DOHH2 (cell line): ENCODE results near the gene IQSEC1.

ENCODE experiments used
- H3F3A ChIP-seq: fragments of 200-600 bp; sonication (generic), shearing (Covaris generic); 2 replicates; pipeline ENCODE4 v1.6.0; 2016; ENCODE audit warnings: antibody characterized with exemption, mild to moderate bottlenecking; ENCODE audit not compliant: control insufficient read depth, insufficient read depth
- H3K27ac ChIP-seq: fragments of 200-600 bp; sonication (generic); 2 replicates; pipeline ENCODE4 v1.5.1; 2014; ENCODE audit warnings: low read depth, mild to moderate bottlenecking, low read length, moderate library complexity
- H3K27me3 ChIP-seq: fragments of 200-600 bp; sonication (generic); 2 replicates; pipeline ENCODE4 v1.6.1; 2014; ENCODE audit warnings: mild to moderate bottlenecking, low read length, mixed read lengths; ENCODE audit not compliant: control insufficient read depth
- H3K36me3 ChIP-seq: fragments of 200-600 bp; sonication (generic); 2 replicates; pipeline ENCODE4 v1.6.1; 2014; ENCODE audit warnings: mild to moderate bottlenecking, low read length, moderate library complexity, mixed read lengths; ENCODE audit not compliant: control insufficient read depth
- H3K4me1 ChIP-seq: fragments of 200-600 bp; sonication (generic); 2 replicates; pipeline ENCODE4 v1.6.1; 2014; ENCODE audit warnings: mild to moderate bottlenecking, low read length, mixed read lengths; ENCODE audit not compliant: control insufficient read depth
- H3K4me2 ChIP-seq: fragments of 200-600 bp; sonication (generic); 2 replicates; pipeline ENCODE4 v1.6.0; 2014; ENCODE audit warnings: mild to moderate bottlenecking, low read length, moderate library complexity
- H3K4me3 ChIP-seq: fragments of 200-600 bp; sonication (generic); 2 replicates; pipeline ENCODE4 v1.5.1; 2014; ENCODE audit warnings: mild to moderate bottlenecking, low read length, mixed read lengths
- H3K79me2 ChIP-seq: fragments of 200-600 bp; sonication (generic); 2 replicates; pipeline ENCODE4 v1.6.1; 2014; ENCODE audit warnings: mild to moderate bottlenecking, low read length, mixed read lengths; ENCODE audit not compliant: control insufficient read depth
- H3K9me2 ChIP-seq: fragments of 200-600 bp; sonication (generic); replicated peaks from 2 replicates; pipeline ENCODE4 v1.6.1; 2014; ENCODE audit warnings: mild to moderate bottlenecking, low read length, mixed read lengths; ENCODE audit not compliant: control insufficient read depth
- H3K9me3 ChIP-seq: fragments of 200-600 bp; sonication (generic); 2 replicates; pipeline ENCODE4 v1.6.1; 2014; ENCODE audit warnings: antibody characterized with exemption, low read length, mixed read lengths; ENCODE audit not compliant: control insufficient read depth, insufficient read depth
- H4K20me1 ChIP-seq: fragments of 200-600 bp; sonication (generic); 2 replicates; pipeline ENCODE4 v1.6.0; 2014; ENCODE audit warnings: low read depth, mild to moderate bottlenecking, antibody characterized with exemption, low read length, moderate library complexity; ENCODE audit not compliant: control insufficient read depth, insufficient read depth
- EZH2phosphoT487 ChIP-seq: fragments of 200-600 bp; sonication (generic); IDR thresholded peaks from 2 replicates; pipeline ENCODE4 v1.6.1; 2017; ENCODE audit warnings: borderline replicate concordance, mild to moderate bottlenecking, antibody characterized with exemption, low read length, moderate library complexity, mixed read lengths
- TF ChIP-seq, protein P1 (sequence below): fragments of 200-600 bp; sonication (generic); IDR thresholded peaks from one replicate; pipeline ENCODE4 v1.5.1; 2014; ENCODE audit warnings: antibody characterized with exemption, mild to moderate bottlenecking, low read depth, low read length; ENCODE audit not compliant: poor library complexity, severe bottlenecking

Gene IQSEC1

DNA sequence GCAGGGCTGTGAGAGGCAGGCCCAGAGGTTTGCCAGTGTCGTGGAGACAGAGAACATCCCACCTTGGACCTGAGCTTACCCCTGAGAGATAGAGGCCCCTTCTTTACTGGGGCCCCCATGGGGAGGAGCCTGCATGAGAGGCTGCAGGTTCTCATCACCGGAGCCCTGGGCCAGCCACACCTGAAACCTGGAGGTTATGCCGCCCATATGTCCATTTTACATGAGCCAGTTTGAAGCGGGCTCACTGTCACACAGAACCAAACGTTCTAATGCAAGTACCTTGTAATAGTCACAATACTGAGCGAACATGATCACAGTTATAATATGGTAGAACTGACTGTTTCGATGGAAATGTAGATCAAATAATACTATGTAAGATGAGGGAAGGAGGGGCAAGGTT is 6.3 kb upstream of the IQSEC1 start:
- Histone ChIP-seq H3K4me1 (peaks cover 38% of the 10 kb centered on the region), H3K9me3 (no peaks in the 10 kb centered on the region), H3K4me2 (no peak overlapping the region), H3K4me3 (no peak overlapping the region), H3K9me2 (no peaks in the 10 kb centered on the region), H3K79me2 (no peaks in the 10 kb centered on the region), H3K27ac (no peak overlapping the region), H3K27me3 (peaks cover 25% of the 10 kb centered on the region), H3K36me3 (no peaks in the 10 kb centered on the region), H3F3A (no peaks in the 10 kb centered on the region), H4K20me1 (no peaks in the 10 kb centered on the region)
- no peak for TF ChIP-seq EZH2phosphoT487
- TF ChIP-seq, protein P1, sequence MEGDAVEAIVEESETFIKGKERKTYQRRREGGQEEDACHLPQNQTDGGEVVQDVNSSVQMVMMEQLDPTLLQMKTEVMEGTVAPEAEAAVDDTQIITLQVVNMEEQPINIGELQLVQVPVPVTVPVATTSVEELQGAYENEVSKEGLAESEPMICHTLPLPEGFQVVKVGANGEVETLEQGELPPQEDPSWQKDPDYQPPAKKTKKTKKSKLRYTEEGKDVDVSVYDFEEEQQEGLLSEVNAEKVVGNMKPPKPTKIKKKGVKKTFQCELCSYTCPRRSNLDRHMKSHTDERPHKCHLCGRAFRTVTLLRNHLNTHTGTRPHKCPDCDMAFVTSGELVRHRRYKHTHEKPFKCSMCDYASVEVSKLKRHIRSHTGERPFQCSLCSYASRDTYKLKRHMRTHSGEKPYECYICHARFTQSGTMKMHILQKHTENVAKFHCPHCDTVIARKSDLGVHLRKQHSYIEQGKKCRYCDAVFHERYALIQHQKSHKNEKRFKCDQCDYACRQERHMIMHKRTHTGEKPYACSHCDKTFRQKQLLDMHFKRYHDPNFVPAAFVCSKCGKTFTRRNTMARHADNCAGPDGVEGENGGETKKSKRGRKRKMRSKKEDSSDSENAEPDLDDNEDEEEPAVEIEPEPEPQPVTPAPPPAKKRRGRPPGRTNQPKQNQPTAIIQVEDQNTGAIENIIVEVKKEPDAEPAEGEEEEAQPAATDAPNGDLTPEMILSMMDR: no peak

DNA sequence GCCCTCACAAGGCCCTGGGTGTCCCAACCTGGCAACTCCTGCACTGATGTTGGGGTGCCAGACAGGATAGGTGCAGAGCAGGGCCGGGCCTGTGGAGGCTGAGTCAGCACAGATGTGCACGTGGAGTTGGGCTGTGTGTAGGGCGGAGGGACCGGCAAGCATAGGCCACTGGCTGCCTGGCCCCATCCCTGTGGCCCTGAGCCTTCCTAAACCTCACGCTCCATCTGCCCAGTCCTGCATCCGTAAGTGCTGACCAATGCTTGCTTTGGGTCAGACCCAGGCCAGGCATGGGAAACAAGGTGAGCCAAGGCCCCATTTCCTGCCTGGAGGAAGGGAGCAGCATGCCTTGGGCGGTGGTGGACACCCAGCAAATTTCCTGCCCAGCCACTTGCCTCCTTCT is 5.8 kb upstream of the IQSEC1 start:
- no peak overlapping the region for H3K4me3 ChIP-seq
- H3K9me3 ChIP-seq: no peaks in the 10 kb centered on the region
- H3F3A ChIP-seq: no peaks in the 10 kb centered on the region
- H3K79me2 ChIP-seq: no peaks in the 10 kb centered on the region
- no peak overlapping the region for H3K27ac ChIP-seq
- no peaks in the 10 kb centered on the region for H4K20me1 ChIP-seq
- H3K4me1 ChIP-seq: peaks cover 34% of the 10 kb centered on the region
- no peak for TF ChIP-seq EZH2phosphoT487
- TF ChIP-seq, protein P1: no peak
- H3K4me2 ChIP-seq: no peak overlapping the region
- no peaks in the 10 kb centered on the region for H3K36me3 ChIP-seq
- H3K9me2 ChIP-seq: no peaks in the 10 kb centered on the region
- H3K27me3 ChIP-seq: peaks cover 30% of the 10 kb centered on the region

DNA sequence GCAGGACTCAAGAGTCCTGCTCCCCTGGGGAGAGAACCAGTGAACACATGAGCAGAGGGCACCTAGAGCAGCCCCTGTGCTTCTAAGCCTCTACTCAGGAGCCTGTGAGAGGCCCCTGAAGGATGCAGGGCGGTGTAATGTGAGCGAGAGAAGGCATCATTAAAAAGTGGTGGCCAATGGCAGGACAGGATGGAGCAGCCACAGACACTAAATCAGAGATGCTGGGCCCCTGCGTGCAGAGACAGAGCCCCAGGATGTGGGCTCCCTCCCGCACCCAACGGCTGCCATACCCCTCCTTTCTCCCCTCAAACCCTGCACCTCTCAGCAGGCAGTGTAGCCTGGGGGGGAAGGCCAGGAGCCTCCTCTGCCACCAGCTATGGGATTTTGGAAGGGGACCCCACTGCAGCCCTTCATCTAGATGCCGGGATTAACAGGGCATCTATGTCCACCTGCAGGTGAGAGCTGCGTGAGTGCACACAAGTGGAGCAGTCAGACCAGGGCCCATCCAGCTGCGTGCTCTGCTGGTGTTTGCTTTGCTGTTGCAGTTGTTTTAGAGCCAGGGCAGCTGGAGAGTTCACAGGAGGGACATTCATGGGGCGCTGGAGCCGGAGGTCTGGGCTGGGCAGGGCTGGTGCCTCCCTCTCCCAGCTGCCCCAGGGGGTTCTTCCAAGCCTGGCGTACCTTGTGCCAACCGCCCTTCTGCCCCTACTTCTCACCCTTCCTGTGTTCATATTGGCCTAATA is 5.1 kb upstream of the IQSEC1 start:
- TF ChIP-seq, protein P1: no peak
- no peak for TF ChIP-seq EZH2phosphoT487
- peaks cover 37% of the 10 kb centered on the region for H3K27me3 ChIP-seq
- H3K9me3 ChIP-seq: no peaks in the 10 kb centered on the region
- no peaks in the 10 kb centered on the region for H3F3A ChIP-seq
- peak overlapping the region; percentile 48 for H3K4me2 ChIP-seq
- H4K20me1 ChIP-seq: no peaks in the 10 kb centered on the region
- no peaks in the 10 kb centered on the region for H3K36me3 ChIP-seq
- no peak overlapping the region for H3K4me3 ChIP-seq
- no peaks in the 10 kb centered on the region for H3K79me2 ChIP-seq
- no peak overlapping the region for H3K27ac ChIP-seq
- H3K4me1 ChIP-seq: peaks cover 32% of the 10 kb centered on the region
- H3K9me2 ChIP-seq: no peaks in the 10 kb centered on the region
